Endothelial cell (in vitro differentiated cells): Measurements from ENCODE around the gene ADGRG6. TPM values are rescaled to one million over a fixed set of nuclear protein-coding genes. Genes with fewer than 3 reads are reported as not detected.
"Not testable (repeated sequence)": the region's sequence is repeated elsewhere in the genome, so short reads cannot be mapped to it uniquely, and the experiment has no call there.

Experiments
- DNase-seq: peaks from one replicate; pipeline ENCODE4 v3.0.0; 2021; ENCODE audit warnings: low spot score
- H3K27ac Mint-ChIP-seq: one replicate; pipeline ENCODE4 v1.8.0; 2021; ENCODE audit warnings: mixed read lengths, inconsistent platforms; ENCODE audit not compliant: unreplicated experiment
- H3K27me3 Mint-ChIP-seq: one replicate; pipeline ENCODE4 v1.8.0; 2021; ENCODE audit warnings: mild to moderate bottlenecking, moderate library complexity, mixed read lengths, inconsistent platforms; ENCODE audit not compliant: unreplicated experiment
- H3K36me3 Mint-ChIP-seq: one replicate; pipeline ENCODE4 v1.8.0; 2021; ENCODE audit warnings: mild to moderate bottlenecking, low read depth, mixed read lengths, inconsistent platforms; ENCODE audit not compliant: unreplicated experiment
- H3K4me1 Mint-ChIP-seq: one replicate; pipeline ENCODE4 v1.8.0; 2021; ENCODE audit warnings: mild to moderate bottlenecking, mixed read lengths, inconsistent platforms; ENCODE audit not compliant: unreplicated experiment
- H3K4me3 Mint-ChIP-seq: one replicate; pipeline ENCODE4 v1.8.0; 2021; ENCODE audit warnings: mild to moderate bottlenecking, mixed read lengths, inconsistent platforms; ENCODE audit not compliant: unreplicated experiment
- H3K9me3 Mint-ChIP-seq: one replicate; pipeline ENCODE4 v1.8.0; 2021; ENCODE audit warnings: mixed read lengths, inconsistent platforms; ENCODE audit not compliant: unreplicated experiment
- CTCF ChIP-seq: fragments of 200-600 bp; sonication (generic); IDR thresholded peaks from one replicate; pipeline ENCODE4 v1.5.0; 2021; ENCODE audit warnings: antibody characterized with exemption; ENCODE audit not compliant: unreplicated experiment
- total RNA-seq: library from RNA; stranded (reverse); fragmentation: NEBNext Ultra II Directional; extraction: Animal tissue kit (Norgen Biotek cat#: 25700); gene quantifications from one replicate; pipeline ENCODE4 v1.2.1, GENCODE V29; 2021; ENCODE audit not compliant: unreplicated experiment

ADGRG6 gene
- total RNA-seq, 1 donor from 2014 or later = 8.8 TPM

- H3K27ac Mint-ChIP-seq = no peak overlapping the region
- TF ChIP-seq CTCF = no peak
- no peaks in the 10 kb centered on the region for H3K9me3 Mint-ChIP-seq
- DNase-seq = no peak
- H3K36me3 Mint-ChIP-seq = no peaks in the 10 kb centered on the region
- peaks cover 4% of the 10 kb centered on the region for H3K27me3 Mint-ChIP-seq
- peaks cover 2% of the 10 kb centered on the region for H3K4me1 Mint-ChIP-seq
- no peak overlapping the region for H3K4me3 Mint-ChIP-seq
Observed at GRCh38 chr6:142452993-142453392, 151.2 kb downstream of the ADGRG6 start.

DNA sequence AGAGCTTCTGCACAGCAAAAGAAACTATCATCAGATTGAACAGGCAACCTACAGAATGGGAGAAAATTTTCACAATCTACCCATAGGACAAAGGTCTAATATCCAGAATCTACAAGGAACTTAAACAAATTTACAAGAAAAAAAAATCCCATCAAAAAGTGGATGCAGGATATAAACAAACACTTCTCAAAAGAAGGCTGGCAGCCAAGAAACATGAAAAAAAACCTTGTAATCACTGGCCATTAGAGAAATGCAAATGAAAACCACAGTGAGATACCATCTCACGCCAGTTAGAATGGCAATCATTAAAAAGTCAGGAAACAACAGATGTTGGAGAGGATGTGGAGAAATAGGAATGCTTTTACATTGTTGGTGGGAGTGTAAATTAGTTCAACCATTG lies 152.4 kb downstream of the ADGRG6 start:
- H3K4me3 Mint-ChIP-seq, DNase-seq, H3K27ac Mint-ChIP-seq, H3K27me3 Mint-ChIP-seq, H3K4me1 Mint-ChIP-seq, H3K9me3 Mint-ChIP-seq, H3K36me3 Mint-ChIP-seq: not testable (repeated sequence)

DNA sequence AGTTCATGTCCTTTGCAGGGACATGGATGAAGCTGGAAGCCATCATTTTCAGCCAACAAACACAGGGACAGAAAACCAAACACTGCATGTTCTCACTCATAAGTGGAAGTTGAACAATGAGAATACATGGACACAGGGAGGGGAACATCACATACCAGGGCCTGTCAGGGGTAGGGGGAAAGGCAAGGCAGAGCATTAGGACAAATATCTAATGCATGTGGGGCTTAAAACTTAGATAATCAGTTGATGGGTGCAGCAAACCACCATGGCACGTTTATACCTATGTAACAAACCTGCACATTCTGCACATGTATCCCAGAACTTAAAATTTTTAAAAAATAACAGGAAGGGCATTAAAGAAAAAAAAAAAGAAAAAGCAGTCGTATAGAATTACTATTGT lies 153.0 kb downstream of the ADGRG6 start:
- H3K4me1 Mint-ChIP-seq, H3K4me3 Mint-ChIP-seq, H3K27ac Mint-ChIP-seq, H3K36me3 Mint-ChIP-seq, H3K9me3 Mint-ChIP-seq, H3K27me3 Mint-ChIP-seq, DNase-seq: not testable (repeated sequence)

- no peaks in the 10 kb centered on the region for H3K36me3 Mint-ChIP-seq
- DNase-seq = no peak
- H3K27ac Mint-ChIP-seq = no peak overlapping the region
- no peaks in the 10 kb centered on the region for H3K9me3 Mint-ChIP-seq
- no peak overlapping the region for H3K4me3 Mint-ChIP-seq
- H3K4me1 Mint-ChIP-seq = peaks cover 2% of the 10 kb centered on the region
- no peak for TF ChIP-seq CTCF
- peaks cover 4% of the 10 kb centered on the region for H3K27me3 Mint-ChIP-seq
Observed at GRCh38 chr6:142455957-142456589, 154.3 kb downstream of the ADGRG6 start.

GRCh38 chr6:142457638-142458406 lies 156.0 kb downstream of the ADGRG6 start:
- no peak for TF ChIP-seq CTCF
- H3K36me3 Mint-ChIP-seq = no peaks in the 10 kb centered on the region
- H3K4me1 Mint-ChIP-seq = peaks cover 2% of the 10 kb centered on the region
- peaks cover 2% of the 10 kb centered on the region for H3K27me3 Mint-ChIP-seq
- no peak overlapping the region for H3K27ac Mint-ChIP-seq
- no peak for DNase-seq
- H3K9me3 Mint-ChIP-seq = peaks cover 7% of the 10 kb centered on the region
- no peak overlapping the region for H3K4me3 Mint-ChIP-seq

DNA sequence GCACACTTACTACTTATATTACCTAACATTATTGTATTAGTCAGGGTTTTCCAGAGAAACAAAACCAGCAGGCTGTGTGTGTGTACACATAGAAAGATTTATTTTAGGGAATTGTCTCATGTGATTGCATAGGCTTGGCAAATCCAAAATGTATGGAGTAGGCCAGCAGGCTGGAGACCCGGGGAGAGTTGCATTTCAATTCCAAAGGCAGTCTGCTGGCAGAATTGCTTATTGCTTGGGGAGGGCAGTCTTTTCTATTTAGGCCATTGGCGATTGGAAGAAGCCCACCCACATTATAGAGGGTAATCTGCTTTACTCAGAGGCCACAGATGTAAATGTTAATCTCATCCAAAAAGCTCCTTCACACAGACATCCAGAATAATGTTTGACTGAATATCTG lies 157.0 kb downstream of the ADGRG6 start:
- no peak for TF ChIP-seq CTCF
- Mint-ChIP-seq H3K4me3 (no peak overlapping the region), H3K9me3 (peaks cover 11% of the 10 kb centered on the region), H3K27ac (no peak overlapping the region), H3K4me1 (peaks cover 2% of the 10 kb centered on the region), H3K27me3 (peaks cover 2% of the 10 kb centered on the region), H3K36me3 (no peaks in the 10 kb centered on the region)
- DNase-seq = no peak
